Large intestine (tissue), 3 donors: Measurements from ENCODE around the gene DTX3L. TPM values are rescaled to one million over a fixed set of nuclear protein-coding genes. Genes with fewer than 3 reads are reported as not detected.
A peak's percentile ranks its signal among the peaks of the same experiment; 100 is the strongest.
"Not testable (repeated sequence)": the region's sequence is repeated elsewhere in the genome, so short reads cannot be mapped to it uniquely, and the experiment has no call there.

Source experiments
- DNase-seq, 2 donors: peaks; one replicate each; pipeline versions ENCODE4 v3.0.0 to v3.0.0-alpha.2; 2013
- H3K27ac ChIP-seq: one replicate; pipeline ENCODE4 v1.5.1; 2013; ENCODE audit warnings: low read length
- H3K27me3 ChIP-seq: 2 replicates; pipeline ENCODE4 v1.6.1; 2013; ENCODE audit warnings: low read length; ENCODE audit not compliant: control insufficient read depth, insufficient read depth
- H3K36me3 ChIP-seq: 2 replicates; pipeline ENCODE4 v1.6.1; 2013; ENCODE audit warnings: low read length; ENCODE audit not compliant: control insufficient read depth, insufficient read depth
- H3K4me1 ChIP-seq: one replicate; pipeline ENCODE4 v1.6.1; 2013; ENCODE audit warnings: low read length; ENCODE audit not compliant: control insufficient read depth, insufficient read depth
- H3K4me3 ChIP-seq: one replicate; pipeline ENCODE4 v1.5.1; 2013; ENCODE audit warnings: low read length
- H3K9me3 ChIP-seq: one replicate; pipeline ENCODE4 v1.6.1; 2013; ENCODE audit warnings: mild to moderate bottlenecking, low read depth, low read length, moderate library complexity; ENCODE audit not compliant: control insufficient read depth
- WGBS: methylation state at CpG from one replicate; pipeline ENCODE4 v1.1.5; 2013; ENCODE audit warnings: low lambda C conversion rate; ENCODE audit not compliant: insufficient coverage; 5-methylcytosine and 5-hydroxymethylcytosine counted together
- polyA plus RNA-seq: library from polyadenylated mRNA; unstranded; fragments of 120-200 nt; gene quantifications from one replicate; pipeline ENCODE4 v1.2.1, GENCODE V29; 2013

DTX3L gene
- polyA plus RNA-seq, 1 donor: 34.0 TPM

DNA sequence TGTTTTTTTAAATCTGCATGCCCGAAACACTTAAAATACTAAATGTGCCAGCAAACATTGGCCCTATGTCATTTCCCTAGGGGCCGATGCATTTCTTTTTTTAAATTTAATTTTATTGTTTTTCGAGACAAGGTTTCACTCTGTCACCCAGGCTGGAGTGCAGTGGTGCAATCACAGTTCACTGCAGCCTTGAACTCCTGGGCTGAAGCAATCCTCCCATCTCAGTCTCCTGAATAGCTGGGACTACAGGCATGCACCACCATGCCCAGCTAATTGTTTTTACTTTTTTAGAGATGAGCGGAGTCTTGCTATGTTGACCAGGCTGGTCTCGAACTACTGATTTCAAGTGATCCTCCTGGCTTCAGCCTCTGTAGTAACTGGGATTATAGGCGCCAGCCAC is 5.5 kb upstream of the DTX3L start:
- 85% methylated on average over 2 of the region's 6 CpGs for WGBS
- no peaks in the 10 kb centered on the region for H3K4me1 ChIP-seq
- peaks cover 45% of the 10 kb centered on the region for H3K36me3 ChIP-seq
- DNase-seq: no peak
- no peak overlapping the region for H3K27ac ChIP-seq
- no peak overlapping the region for H3K4me3 ChIP-seq
- no peaks in the 10 kb centered on the region for H3K27me3 ChIP-seq
- no peaks in the 10 kb centered on the region for H3K9me3 ChIP-seq

DNA sequence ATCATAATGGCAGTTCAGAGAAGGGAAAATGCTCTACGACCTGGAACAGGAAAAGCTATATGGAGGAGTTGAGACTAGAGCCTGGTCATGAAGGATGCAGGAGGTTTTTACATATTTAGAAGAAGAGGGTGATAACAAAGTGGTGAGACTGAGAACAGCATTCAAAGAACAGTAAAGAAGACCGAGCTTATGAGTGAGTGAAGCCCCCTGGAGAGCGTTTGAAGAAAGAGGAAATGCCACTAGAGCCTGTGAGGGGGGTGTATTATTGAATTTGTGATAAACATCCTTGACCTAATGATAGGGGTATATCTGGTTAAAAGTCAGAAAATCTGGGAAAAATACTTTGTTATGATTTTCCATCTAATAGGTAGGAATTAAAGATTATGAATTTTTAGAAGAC is 4.2 kb upstream of the DTX3L start:
- Histone ChIP-seq H3K27me3 (no peaks in the 10 kb centered on the region), H3K27ac (no peak overlapping the region), H3K36me3 (peaks cover 37% of the 10 kb centered on the region)

DNA sequence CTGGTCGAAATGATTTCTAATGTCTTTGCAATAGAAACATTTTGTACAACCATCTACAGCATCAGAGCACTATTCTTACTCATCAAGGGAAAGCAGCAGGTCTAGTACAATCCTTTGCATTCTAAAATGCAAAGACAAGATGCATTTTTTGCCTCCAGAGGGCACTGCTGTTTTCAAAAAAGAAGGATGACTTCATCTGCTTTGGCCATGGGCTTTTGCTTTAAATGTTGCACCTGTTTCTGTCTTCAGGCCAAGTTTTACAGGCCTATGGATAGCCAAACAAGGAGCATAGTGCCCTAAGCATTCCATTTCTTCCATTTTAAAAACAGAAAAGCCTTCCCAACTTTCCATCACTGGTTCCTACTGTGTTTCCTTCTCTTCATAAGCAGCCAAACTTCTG is 3.5 kb upstream of the DTX3L start:
- Histone ChIP-seq H3K4me3 (no peak overlapping the region), H3K36me3 (peaks cover 30% of the 10 kb centered on the region), H3K9me3 (peaks cover 3% of the 10 kb centered on the region), H3K4me1 (peaks cover 4% of the 10 kb centered on the region), H3K27me3 (no peaks in the 10 kb centered on the region), H3K27ac (no peak overlapping the region)
- WGBS: no CpG with 5 or more reads among the region's 1 CpG
- DNase-seq: peak; percentile 49 to 51

More for the DNA sequence above, 4.2 kb upstream of the DTX3L start:
- Histone ChIP-seq H3K4me1 (peaks cover under 1% of the 10 kb centered on the region), H3K4me3 (no peak overlapping the region), H3K9me3 (peaks cover 3% of the 10 kb centered on the region)
- DNase-seq: no peak
- WGBS: 81% methylated on average over 3 of the region's 3 CpGs

DNA sequence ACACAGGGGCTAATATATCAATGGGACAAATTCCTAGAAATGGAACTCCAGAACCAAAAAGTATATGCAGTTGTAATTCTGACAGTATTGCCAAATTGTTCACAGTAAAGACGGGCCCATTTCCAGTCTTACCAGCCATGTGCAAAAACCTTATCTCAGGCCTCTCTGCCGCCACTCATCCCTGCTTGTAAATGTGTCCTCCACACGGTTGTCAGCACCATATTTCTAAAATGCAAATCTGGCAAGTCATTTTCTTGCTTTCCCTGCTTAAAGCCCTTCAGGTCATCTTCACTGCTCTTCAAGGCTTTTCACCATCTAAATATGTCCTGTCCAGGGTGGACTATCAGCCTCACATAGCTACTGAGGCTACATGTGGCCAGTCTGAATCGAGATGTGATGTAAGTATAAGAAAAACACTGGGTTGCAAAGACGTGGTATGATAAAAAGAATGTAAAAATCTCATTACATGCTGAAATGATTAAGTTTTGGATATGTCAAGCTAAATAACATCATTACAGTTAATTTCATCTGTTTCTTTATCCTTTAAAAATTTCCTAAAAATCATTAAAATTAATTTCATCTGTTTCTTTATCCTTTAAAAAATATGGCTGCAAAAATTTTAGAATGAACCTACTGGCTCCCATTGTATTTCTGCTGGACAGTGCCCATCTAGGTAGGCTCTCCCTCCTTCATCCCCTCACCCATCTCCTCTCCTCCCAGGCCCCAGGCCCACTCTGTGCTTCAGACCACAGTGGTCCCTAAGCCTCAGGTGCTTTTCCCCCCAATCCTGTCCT is 1.0 kb upstream of the DTX3L start:
- peak overlapping the region; percentile 83 for H3K4me3 ChIP-seq
- DNase-seq: no peak
- H3K9me3 ChIP-seq: peaks cover 3% of the 10 kb centered on the region
- H3K4me1 ChIP-seq: peaks cover 4% of the 10 kb centered on the region
- peaks cover 34% of the 10 kb centered on the region for H3K36me3 ChIP-seq
- H3K27ac ChIP-seq: peak overlapping the region; percentile 95
- H3K27me3 ChIP-seq: no peaks in the 10 kb centered on the region
- 90% methylated on average over 2 of the region's 5 CpGs for WGBS

DNA sequence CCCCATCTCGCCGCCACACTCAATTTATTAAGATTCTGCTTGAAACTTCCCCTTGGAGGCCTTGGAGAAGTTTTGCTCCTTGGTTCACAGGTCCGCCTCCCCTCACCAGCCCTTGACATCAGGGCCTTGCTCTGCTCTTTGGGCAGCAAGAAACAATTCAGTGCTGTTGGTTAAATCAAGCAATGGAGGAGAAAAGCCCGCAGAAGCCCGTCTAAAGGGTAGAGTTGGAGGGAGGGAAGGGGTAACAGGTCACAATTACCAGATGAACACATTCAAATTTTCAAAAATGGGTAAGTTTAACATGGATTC is 467 bp upstream of the DTX3L start:
- Histone ChIP-seq H3K9me3 (peaks cover 3% of the 10 kb centered on the region), H3K4me3 (peak overlapping the region; percentile 83), H3K27me3 (no peaks in the 10 kb centered on the region), H3K36me3 (peaks cover 34% of the 10 kb centered on the region), H3K4me1 (peaks cover 4% of the 10 kb centered on the region), H3K27ac (peak overlapping the region; percentile 95)
- WGBS: 14% methylated on average over 2 of the region's 5 CpGs
- DNase-seq: no peak

DNA sequence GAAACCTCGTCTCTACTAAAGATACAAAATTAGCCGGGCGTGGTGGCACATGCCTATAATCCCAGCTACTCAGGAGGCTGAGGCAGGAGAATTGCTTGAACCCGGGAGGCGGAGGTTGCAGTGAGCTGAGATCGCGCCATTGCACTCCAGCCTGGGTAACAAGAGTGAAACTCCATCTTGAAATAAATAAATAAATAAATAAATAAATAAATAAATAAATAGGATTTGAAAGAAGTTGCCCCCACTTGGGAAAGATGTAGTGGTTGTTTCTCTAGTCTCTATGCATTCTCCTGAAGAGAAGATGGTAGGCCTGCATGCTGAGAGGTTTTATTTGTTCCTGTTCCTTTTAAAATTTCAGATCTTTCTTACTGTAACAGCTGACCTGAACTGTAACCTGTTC is 4.0 kb downstream of the DTX3L start:
- not testable (repeated sequence) for H3K4me3 ChIP-seq, H3K27ac ChIP-seq, H3K4me1 ChIP-seq, H3K27me3 ChIP-seq, DNase-seq, H3K9me3 ChIP-seq
- H3K36me3 ChIP-seq: peaks cover 60% of the 10 kb centered on the region
- WGBS: no CpG with 5 or more reads among the region's 7 CpGs

DNA sequence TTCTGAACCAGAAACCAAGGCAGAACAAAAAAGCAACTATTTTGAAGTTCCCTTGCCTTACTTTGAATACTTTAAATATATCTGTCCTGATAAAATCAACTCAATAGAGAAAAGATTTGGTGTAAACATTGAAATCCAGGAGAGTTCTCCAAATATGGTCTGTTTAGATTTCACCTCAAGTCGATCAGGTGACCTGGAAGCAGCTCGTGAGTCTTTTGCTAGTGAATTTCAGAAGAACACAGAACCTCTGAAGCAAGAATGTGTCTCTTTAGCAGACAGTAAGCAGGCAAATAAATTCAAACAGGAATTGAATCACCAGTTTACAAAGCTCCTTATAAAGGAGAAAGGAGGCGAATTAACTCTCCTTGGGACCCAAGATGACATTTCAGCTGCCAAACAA is 4.6 kb downstream of the DTX3L start:
- H3K27ac ChIP-seq: no peak overlapping the region

DNA sequence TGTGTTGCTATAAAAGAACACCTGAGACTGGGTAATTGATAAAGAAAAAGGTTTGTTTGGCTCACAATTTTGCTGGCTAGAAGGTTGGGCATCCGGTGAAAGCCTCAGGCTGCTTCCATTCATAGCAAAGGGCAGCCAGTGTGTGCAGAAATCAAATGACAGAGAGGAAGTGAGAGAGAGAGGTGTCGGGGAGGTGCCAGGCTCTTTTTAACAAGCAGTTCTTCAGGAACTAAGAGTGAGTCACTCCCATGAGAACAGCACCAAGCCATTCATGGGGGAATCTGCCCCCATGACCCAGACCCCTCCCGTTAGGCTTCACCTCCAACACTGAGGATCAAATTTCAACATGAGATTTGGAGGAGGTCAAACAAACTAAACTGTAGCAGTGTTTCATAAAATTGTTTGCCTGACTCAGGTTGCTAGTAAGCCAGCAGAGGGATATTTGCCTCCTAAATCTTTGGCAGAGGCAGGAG is 8.8 kb downstream of the DTX3L start:
- no peak for DNase-seq
- H3K27ac ChIP-seq: no peak overlapping the region
- H3K27me3 ChIP-seq: peaks cover 2% of the 10 kb centered on the region
- H3K9me3 ChIP-seq: peaks cover 4% of the 10 kb centered on the region
- H3K4me1 ChIP-seq: no peaks in the 10 kb centered on the region
- no peak overlapping the region for H3K4me3 ChIP-seq
- no CpG with 5 or more reads among the region's 3 CpGs for WGBS
- H3K36me3 ChIP-seq: peaks cover 41% of the 10 kb centered on the region

More for the DNA sequence above, 4.6 kb downstream of the DTX3L start:
- Histone ChIP-seq H3K4me3 (no peak overlapping the region), H3K4me1 (peaks cover 4% of the 10 kb centered on the region), H3K9me3 (peaks cover 3% of the 10 kb centered on the region), H3K36me3 (peaks cover 63% of the 10 kb centered on the region), H3K27me3 (no peaks in the 10 kb centered on the region)
- DNase-seq: no peak
- WGBS: no CpG with 5 or more reads among the region's 3 CpGs

DNA sequence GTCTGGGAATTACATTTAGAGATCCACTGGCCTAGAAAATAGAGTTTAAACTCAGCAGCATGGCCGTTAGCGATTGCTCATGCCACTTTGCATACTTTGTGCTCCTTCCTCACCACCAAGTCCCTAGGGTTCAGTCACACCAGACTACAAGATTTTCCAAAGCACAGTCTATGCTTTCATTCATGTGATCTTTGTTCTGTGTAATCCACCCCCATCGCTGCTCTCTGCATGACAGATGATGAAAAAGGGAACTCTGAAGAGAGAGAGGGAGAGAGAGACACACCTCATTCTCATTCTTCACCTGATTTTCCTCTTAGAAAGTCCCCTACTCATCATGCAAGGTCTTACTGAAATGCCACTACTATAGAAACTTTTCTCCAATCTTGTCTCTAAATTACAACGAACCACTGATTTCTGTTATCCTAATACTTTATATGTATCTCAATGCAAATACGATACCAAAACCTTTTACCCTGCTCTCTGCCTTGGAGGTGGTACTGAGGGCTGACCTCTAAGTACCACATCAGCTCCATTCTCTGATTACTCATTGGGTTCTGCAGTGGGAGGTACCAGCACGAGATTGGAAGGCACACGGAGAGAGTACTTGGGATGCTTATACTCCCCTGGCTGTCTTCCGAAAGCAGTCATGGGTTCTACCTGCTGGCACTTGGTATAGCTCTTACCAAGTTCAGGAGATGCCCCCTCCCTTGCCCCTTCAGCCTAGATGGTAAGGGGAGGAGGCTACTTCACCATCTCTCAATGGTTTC is 12.2 kb downstream of the DTX3L start:
- Histone ChIP-seq H3K9me3 (peaks cover 4% of the 10 kb centered on the region), H3K4me3 (no peak overlapping the region), H3K27ac (no peak overlapping the region), H3K36me3 (peaks cover 15% of the 10 kb centered on the region), H3K4me1 (no peaks in the 10 kb centered on the region), H3K27me3 (peaks cover 2% of the 10 kb centered on the region)
- WGBS: 74% methylated on average over 2 of the region's 8 CpGs
- peak in 1 of 2 donors; percentile 14 for DNase-seq

DNA sequence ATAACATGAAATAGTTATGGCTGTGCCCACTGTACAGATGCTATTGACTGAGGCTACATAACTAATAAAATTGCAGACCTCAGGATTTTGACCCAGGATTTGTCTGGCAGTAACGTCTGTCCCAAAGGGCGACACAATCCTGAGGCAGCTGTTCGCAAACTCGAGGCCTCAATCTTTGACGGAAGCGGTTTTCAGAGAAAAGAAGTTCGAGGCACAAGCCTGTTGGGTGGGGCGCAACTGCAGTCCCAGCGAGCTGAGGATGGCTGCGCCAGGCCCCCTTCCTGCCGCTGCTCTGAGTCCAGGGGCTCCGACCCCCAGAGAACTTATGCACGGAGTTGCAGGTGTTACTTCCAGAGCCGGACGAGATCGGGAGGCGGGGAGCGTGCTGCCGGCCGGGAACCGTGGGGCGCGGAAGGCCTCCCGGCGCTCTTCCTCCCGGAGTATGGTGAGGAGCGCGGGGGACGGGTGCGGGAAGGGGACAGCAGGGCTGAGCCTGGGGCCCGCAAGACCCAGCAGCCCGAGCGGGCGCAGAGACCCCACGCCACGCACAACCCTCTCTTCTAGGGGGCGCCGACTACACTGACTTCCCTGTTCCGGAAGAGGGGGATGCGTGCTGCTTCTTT is 13.4 kb downstream of the DTX3L start, which contains the start of gene PARP15:
TSS of gene PARP15 (plus strand) at position 242 of the 623 bp plus-strand sequence. CDS start at position 260, 18 bp downstream.
- DNase-seq: peak in 1 of 2 donors; percentile 37
- Histone ChIP-seq H3K27me3 (peaks cover 2% of the 10 kb centered on the region), H3K27ac (no peak within 1 kb of the TSS), H3K4me3 (peak within 1 kb of the TSS; percentile 54), H3K4me1 (no peaks in the 10 kb centered on the region), H3K9me3 (peaks cover 8% of the 10 kb centered on the region), H3K36me3 (peaks cover 10% of the 10 kb centered on the region)
- WGBS: 0% methylated on average over 1 of the region's 40 CpGs
